NCI-H1105 treated with DMSO at 0.1 percent for 48 hours (cell line): ENCODE results near the gene KRTAP10-4.

Experiments
- DNase-seq: peaks from one replicate; lab custom pipeline; 2025; lab: John Stamatoyannopoulos, UW

Gene KRTAP10-4

GRCh38 chr21:44617071-44617501 is 43.6 kb downstream of the KRTAP10-4 start:
- no peak for DNase-seq

- no peak for DNase-seq
These were observed 45.0 kb downstream of the KRTAP10-4 start for GRCh38 chr21:44618504-44618903.

GRCh38 chr21:44618909-44619308 is 45.4 kb downstream of the KRTAP10-4 start:
- DNase-seq = no peak

GRCh38 chr21:44619886-44620285 is 46.4 kb downstream of the KRTAP10-4 start:
- no peak for DNase-seq

GRCh38 chr21:44623575-44623974 is 50.0 kb downstream of the KRTAP10-4 start:
- no peak for DNase-seq
